ENCODE results near the gene OR10T2. TPM values are rescaled to one million over a fixed set of nuclear protein-coding genes. Genes with fewer than 3 reads are reported as not detected.
"Not testable (repeated sequence)": the region's sequence is repeated elsewhere in the genome, so short reads cannot be mapped to it uniquely, and the experiment has no call there.

The OR10T2 gene, protein sequence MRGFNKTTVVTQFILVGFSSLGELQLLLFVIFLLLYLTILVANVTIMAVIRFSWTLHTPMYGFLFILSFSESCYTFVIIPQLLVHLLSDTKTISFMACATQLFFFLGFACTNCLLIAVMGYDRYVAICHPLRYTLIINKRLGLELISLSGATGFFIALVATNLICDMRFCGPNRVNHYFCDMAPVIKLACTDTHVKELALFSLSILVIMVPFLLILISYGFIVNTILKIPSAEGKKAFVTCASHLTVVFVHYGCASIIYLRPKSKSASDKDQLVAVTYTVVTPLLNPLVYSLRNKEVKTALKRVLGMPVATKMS
- total RNA-seq, result not detected

DNA sequence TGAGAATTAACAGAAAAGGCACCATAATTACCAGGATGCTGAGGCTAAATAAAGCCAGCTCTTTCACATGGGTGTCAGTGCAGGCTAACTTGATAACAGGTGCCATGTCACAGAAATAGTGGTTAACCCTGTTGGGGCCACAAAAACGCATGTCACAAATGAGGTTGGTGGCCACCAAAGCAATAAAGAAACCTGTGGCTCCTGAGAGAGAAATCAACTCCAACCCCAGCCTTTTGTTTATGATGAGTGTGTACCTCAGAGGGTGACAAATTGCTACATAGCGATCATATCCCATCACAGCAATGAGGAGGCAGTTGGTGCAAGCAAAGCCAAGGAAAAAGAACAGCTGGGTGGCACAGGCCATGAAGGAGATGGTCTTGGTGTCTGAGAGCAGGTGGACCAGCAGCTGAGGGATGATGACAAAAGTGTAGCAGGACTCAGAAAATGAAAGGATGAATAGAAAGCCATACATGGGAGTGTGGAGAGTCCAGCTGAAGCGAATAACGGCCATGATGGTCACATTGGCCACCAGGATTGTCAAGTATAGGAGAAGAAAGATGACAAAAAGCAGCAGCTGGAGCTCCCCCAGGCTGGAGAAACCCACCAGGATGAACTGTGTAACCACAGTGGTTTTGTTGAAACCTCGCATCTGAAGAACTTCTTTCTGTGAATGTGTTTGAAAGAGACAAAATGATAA lies at the start of gene OR10T2:
OR10T2 (minus strand) TSS at position 649 of the 697 bp plus-strand sequence; CDS start at position 649, 0 bp downstream.
- CTCF ChIA-PET, result no interaction called here

DNA sequence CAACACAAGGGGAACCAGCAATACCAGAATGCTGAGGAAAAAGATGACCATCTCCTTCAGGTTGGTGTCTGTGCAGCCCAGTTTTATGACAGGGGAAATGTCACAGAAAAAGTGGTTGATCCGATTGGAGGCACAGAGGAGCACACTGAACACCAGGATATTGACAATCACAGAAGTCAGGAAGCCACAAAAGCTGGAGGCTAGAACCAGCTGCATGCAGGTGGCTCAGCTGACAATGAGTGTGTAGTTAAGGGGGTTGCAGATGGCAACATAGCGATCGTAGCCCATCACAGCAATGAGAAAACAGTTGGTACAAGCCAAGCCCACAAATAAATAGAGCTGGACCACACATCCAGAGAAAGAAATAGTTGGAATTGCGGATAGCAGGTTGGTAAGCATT lies 46.1 kb upstream of the OR10T2 start:
- ChIA-PET POLR2A (no interaction called here), CTCF (no interaction called here)

More for the DNA sequence above, at the start of gene OR10T2:
- POLR2A ChIA-PET, result no interaction called here

DNA sequence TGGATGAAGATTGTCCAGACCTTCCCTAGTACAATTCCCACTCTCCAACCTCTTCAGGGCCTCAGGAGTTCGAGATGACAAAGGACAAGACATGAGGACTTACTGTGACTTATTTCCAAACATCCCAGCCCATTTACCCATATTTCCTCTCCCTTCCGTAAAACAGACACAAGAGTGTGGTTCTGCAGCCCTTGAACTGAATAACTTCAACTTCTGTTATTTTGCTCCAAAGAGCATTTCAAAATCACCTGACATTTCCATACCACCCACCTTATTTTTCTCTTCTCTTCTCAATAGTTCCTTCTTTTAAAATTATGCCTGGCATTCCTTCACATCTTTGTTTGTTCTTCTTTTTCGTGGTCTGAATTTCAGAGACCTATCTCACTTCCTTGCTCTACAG lies 35.5 kb upstream of the OR10T2 start:
- ChIA-PET CTCF (no interaction called here), POLR2A (no interaction called here)

DNA sequence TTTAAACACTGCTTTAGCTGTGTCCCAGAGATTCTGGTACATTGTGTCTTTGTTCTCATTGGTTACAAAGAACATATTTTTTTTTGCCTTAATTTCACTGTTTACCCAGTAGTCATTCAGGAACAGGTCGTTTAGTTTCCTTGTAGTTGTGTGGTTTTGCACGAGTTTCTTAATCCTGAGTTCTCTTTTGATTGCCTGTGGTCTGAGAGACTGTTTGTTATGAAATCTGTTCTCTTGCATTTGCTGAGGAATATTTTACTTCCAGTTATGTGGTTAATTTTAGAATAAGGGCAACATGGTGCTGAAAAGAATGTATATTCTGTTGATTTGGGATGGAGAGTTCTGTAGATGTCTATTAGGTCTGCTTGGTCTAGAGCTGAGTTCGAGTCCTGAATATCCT lies 30.9 kb upstream of the OR10T2 start:
- POLR2A ChIA-PET, CTCF ChIA-PET: not testable (repeated sequence)

DNA sequence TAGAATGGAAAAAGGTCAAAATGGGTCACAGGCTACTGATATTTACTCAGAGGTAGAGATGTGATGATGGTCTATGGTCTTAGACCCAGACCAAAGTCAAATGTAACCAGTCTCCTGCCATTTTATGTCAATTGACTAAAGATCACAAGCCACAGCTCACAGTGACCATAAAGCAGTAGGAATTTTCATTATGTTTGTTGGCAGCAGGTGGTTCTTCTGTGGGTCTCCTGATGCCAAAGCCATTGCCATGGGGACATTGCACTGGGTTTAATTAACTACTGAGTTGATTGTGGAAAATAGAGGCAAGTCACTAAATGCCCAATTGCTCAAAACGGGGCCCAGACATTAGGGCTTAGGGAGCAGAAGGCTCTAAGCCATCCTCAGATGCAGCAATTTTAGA lies 26.9 kb upstream of the OR10T2 start, which contains the start of gene OR10K2:
OR10K2 (minus strand) TSS at position 101 of the 400 bp plus-strand sequence. CDS start 5,371 bp downstream, outside the sequence.
- CTCF ChIA-PET, result no interaction called here
- POLR2A ChIA-PET, result no interaction called here

DNA sequence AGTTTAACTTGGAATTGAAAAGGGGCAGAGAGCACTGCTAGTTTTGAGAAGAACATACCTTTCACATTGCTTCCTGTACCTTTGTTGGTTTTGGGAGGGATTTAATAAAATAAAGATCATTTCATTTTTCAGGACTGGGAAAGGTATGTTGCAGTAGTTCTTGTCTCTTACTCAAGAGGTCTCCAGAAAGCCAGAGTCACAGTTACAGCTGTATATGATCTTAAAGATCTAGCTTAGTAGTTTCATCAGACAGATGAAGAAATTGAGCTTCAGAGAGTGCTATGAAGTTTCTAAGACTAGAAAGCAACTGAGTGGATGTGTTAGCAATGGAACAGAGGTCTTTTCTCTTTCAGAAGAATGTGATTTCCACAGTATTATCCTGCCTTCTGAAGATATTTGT lies 25.8 kb upstream of the OR10T2 start:
- ChIA-PET CTCF (no interaction called here), POLR2A (no interaction called here)

DNA sequence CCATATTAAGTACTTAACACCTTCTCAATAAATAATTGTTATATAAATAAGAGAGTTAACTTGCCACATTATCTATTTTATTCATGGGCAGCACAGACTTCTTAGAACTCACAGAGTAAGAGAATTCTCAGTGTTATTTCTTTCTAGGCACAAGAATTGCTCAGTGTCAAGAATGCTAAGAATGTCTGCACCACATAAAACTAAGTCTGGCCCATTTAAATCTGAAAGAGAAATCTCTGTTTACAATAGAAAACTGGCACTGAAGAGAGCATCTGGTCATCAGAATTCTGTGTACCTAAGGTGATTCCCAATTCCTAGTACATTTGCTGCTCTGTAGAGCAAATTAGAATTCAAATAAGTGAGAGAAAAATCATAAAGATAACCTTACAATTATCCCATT lies 22.9 kb upstream of the OR10T2 start:
- CTCF ChIA-PET, result no interaction called here
- POLR2A ChIA-PET, result no interaction called here

DNA sequence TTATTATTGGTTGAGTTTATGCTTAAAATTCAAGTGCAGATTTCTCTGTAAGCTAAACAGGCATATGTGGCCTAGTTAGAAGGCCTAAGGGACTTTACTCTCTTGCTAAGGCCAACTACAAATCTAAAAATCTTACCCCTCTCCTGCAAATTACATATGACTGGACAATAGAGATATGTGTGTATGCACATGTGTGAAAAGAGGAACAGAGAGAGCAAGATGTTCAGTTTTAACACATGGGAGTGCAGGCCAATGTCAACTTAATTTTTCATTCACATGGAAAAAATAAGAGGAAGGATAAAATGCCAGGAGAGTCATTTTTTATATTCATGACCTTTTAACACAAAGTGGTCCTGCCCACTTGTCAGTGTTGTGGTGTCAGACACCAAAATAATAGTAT lies 18.3 kb upstream of the OR10T2 start:
- CTCF ChIA-PET, result no interaction called here
- POLR2A ChIA-PET, result no interaction called here

DNA sequence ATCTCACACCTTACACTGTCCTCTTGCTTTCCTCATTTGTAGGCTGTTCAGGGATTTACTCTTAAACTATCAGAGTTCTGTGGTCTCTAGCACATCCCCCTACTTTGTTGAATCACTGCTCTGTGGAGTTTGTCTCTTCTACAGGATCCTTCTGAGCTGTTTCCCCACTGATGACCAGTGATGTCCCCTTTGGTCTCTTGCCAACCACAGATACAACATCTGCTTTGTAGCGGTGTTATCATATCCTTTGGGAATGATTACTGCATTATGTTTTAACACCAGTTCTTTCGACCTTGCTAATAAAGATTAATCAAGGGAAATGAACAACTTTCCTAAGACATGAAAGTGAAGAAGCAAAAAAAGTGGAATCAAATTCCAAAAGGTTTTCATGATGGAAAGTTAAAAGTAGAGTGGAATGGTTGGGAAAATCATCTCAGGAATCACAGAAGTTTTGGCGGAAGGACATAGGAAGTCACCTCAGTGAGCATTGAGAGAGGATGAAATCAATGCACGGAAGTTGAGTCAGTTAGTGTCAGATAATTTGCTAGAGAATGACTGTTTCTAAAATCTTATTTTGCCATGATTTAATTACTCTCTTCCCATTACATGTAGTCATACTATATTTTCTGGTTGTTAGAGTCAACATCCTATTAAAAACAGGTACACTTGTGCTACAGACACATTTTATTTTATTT lies 15.5 kb upstream of the OR10T2 start:
- ChIA-PET CTCF (no interaction called here), POLR2A (no interaction called here)

DNA sequence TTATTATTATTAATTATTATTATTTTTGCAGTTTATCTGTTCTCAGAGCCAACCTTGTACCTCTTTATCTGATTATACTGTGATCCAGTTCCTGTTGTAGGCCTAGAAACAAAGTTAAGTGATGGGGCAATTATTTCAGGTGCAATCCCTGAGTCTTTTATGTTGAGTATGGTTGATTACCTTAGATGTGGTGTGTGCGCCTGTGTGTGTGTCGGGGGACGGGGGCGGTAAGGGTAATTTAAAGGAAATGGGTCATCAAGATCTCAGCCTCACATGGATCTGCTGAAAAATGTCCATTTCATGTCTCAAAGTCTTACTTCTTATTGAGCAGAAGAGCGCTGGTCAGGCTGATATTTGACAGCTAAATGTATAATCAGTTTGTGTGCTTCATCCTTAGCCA lies 7.8 kb upstream of the OR10T2 start:
- ChIA-PET CTCF (no interaction called here), POLR2A (no interaction called here)

DNA sequence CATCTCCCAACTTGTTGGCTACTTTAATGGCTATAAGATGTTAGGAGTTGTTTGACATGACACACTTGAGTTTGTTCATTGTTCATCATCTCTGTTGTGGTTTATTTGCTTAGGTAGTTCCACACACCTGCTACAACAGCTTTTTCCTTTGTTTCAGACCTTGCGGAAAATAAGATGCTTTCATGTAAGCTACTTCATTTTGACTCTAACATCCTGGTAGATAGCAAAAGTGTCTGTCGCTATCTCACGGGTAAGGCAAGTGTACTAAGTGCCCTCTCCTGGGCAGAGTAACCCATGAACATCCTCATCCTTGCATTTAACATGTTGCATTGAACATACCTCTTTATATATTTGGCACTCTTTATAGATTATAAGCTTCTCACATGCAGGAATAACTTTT lies 1.6 kb upstream of the OR10T2 start:
- POLR2A ChIA-PET, result no interaction called here
- CTCF ChIA-PET, result interaction anchor here (0.6 kb wide), 1 partner anchor 593 kb away, joined by 3 read pairs; no protein-coding TSS in a partner anchor

DNA sequence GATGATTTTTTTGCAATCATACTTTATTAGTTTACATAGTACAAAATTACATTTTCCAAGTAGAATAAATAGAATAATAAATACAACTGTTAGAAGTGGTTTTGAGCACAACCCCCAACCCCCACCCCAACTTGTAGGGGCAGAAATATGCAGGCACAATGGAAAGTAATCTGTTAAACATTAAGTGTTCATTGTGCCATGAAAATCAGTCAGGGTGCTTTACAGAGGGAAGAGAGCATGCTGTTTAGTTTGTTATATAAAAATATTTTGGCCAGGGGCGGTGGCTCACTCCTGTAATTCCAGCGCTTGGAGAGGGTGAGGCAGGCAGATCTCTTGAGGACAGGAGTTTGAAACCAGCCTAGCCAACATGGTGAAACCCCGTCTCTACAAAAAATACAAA lies 2.6 kb downstream of the OR10T2 start:
- ChIA-PET POLR2A (no interaction called here), CTCF (no interaction called here)

DNA sequence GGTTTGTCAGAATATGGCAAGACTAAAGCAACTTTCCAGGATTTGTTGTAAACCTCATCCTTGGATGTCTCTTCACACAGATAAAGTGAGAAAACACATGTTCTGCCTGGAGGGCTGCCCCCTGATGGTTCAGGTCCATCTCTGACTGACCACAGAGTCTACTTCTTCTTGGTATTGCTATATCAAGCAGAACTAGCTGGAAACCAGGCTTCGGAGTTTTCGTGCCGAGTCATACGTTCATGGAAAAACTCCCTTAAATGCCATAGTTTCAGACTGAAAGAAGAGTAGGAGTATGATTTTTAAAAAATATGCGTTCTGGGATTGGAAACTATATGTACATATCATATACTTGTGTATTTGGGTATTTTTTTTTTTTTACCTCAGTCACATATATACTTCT lies 5.8 kb downstream of the OR10T2 start:
- ChIA-PET POLR2A (no interaction called here), CTCF (no interaction called here)

DNA sequence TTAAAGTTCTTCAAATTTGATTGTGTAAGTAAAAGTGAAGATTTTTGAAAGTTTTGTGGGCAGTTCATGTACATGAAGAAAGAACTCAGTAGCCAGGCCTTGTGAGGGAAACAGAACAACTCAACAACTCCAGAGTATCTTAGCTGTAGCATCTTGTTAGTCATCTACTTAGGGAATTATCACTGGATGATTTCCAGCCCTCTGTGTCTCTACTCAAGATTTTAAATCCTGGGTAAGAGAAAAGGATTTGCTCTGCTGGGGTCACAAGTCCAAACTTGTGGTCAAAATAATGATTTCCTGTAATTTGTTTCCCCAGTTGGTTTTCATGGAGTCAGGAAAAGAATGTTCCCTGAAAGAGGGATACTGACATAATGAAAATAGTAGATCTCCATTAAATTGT lies 8.2 kb downstream of the OR10T2 start:
- CTCF ChIA-PET, result no interaction called here

DNA sequence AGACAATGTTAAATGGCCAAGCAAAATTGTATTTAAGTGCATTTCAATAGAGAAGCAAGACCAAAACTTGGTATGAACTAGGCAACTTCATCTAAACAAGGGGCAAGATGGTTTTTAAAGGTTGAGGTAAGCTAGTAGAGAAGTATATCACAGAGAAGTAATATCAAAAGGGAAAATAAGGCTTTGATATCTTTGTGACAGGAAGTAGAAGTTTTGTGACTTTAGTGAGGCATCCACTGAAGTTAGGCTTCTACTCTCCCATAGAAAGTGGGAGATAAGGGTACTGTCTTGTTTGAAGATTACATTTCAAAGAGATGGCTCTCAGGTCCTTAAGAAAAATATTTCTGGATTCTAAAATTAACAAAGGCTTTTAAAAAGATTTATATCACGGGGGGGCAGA lies 8.9 kb downstream of the OR10T2 start:
- POLR2A ChIA-PET, result no interaction called here
- CTCF ChIA-PET, result no interaction called here

More for the DNA sequence above, 8.2 kb downstream of the OR10T2 start:
- POLR2A ChIA-PET, result no interaction called here

DNA sequence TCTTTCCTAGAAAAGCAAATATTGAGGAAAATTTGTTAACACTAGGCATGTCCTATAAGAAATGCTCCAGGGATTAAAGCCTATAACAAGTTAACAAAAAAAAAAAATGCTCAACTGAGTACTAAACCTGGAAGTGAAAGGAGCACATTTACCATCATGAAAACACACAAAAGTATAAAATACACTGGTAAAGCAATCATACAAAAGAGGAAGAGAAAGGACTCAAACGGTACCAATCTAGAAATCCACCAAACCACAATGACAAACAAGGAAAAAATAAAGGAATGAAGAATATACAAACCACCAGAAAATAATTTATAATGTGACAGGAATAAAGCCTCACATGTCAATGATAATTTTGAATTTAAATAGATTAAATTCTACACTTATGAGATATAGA lies 24.4 kb downstream of the OR10T2 start:
- ChIA-PET CTCF (no interaction called here), POLR2A (no interaction called here)

DNA sequence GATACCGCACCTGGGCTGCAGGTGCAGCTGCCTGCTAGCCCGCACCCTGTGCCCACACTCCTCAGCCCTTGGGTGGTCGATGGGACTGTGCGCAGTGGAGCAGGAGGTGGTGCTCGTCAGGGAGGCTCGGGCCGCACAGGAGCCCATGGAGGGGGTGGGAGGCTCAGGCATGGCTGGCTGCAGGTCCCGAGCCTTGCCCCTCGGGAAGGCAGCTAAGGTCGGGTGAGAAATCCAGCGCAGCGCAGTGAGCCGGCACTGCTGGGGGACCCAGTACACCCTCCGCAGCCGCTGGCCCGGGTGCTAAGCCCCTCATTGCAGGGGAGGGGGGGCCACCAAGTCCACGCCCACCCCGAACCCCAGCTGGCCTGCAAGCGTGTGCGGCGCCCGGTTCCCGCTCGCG lies 25.2 kb downstream of the OR10T2 start:
- POLR2A ChIA-PET, CTCF ChIA-PET: not testable (repeated sequence)

DNA sequence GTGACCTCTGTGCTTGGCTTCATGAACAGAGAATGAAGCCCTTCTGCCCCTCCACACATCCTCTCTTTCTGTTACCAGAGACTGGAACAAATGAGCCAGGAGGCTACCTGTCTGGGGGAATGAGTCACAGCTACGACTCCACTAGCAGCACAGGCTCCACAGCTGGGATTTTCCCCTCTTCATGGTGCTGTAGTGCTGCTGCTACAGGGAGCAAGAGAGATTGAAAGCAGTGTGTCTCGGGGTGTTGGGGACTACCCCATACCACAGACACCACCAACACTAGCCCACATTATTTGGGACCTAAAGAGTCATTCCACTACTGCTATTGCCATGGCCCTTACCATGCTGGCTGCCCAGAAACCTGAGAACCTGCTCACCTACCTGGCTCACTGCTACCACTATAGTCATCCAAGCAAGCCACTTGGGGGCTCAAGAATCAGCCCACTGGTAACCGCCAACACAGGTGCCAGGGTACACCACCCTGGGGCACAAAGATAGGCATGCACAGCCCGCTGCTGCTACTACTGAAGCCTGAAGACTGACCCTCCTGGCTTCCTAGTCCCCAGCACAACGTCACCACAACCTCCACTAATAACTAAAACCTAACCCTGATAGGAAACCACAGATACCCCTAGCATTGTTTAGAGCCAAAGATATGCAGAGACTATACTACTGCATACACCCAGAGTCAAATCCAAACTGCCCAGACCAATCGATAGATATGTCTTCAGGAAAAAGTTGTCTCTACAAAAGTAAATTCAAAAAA lies 27.9 kb downstream of the OR10T2 start:
- ChIA-PET CTCF (no interaction called here), POLR2A (no interaction called here)

DNA sequence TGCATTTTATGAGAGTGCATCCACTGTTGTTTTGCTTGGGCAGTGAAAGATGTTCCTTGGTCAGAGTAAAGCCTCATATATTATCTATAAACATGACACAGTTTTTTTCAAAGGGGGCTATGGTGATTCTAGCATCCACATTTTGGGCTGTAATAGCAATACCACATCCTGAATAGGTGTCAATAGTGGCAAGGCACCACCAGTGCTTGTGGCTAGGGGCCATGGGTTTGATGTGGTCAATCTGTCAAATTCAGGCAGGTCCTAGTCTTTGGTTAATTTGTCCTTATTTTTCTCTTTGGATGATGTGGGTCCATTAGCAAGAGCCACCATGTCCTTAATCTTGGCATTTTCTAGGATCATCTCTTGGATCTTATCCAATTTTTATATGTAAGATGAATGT lies 32.5 kb downstream of the OR10T2 start:
- ChIA-PET POLR2A (no interaction called here), CTCF (no interaction called here)

DNA sequence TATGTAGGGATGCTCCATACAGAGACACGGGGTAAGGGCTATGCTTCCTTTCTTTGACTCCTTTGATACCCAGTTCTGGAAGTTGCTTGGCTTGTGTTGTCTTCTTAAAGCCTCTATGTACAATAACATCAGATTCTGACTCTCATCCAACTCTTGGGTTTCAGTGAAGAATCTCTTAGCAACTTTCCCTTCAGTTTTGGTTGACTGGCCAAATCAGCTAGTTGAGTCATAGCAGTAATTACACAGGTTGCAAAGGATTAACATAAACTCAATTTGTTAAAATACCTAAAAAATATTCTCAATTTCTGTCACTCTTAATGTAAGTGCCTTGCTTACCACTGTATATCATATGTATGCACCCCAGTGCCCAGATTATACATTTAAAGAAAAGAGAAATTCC lies 36.3 kb downstream of the OR10T2 start:
- ChIA-PET POLR2A (no interaction called here), CTCF (no interaction called here)

DNA sequence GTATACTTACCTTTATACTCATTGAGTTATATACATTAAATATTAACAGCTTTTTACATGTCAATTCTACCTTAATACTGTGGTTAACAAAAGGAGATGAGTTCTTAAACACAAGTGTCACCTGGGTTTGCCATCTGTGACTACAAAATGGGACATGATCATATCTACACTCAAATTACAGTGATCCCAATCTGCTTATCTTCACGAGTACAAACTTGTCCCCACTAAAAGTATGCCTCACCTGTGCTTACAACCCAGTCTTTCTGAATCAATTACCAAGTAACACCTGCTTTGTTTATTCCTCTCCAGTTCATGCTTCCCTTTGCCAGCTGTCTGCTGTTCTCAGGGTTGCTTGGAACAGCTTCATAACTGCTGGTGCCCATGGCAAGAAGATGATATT lies 36.8 kb downstream of the OR10T2 start:
- ChIA-PET POLR2A (no interaction called here), CTCF (no interaction called here)
